Measurements from ENCODE around the gene MYO15A.

Gene MYO15A

GRCh38 chr17:18119166-18119745 is 10.7 kb downstream of the MYO15A start:
- H3K79me2 ChIP-seq (ENCODE audit: low read length), result no peaks in the 10 kb centered on the region
- no peaks in the 10 kb centered on the region for H3K27me3 ChIP-seq (replicated peaks; ENCODE audit: insufficient read depth, low read length)
- H2AFZ ChIP-seq (ENCODE audit: low read length), result no peak overlapping the region
- H3K9me3 ChIP-seq (replicated peaks; ENCODE audit: insufficient read depth, low read length), result no peaks in the 10 kb centered on the region
- H3K4me1 ChIP-seq (ENCODE audit: low read length), result no peaks in the 10 kb centered on the region
- no peaks in the 10 kb centered on the region for H3K9me2 ChIP-seq (replicated peaks; ENCODE audit: insufficient read depth, low read length)
- no peak overlapping the region for H3K4me2 ChIP-seq (ENCODE audit: low read depth, low read length)
- H3K4me3 ChIP-seq (ENCODE audit: low read length), result no peak overlapping the region
- no peaks in the 10 kb centered on the region for H3F3A ChIP-seq (ENCODE audit: insufficient read depth, low read length)
- no peak for TF ChIP-seq CTCF (IDR thresholded peaks at IDR 0.05; ENCODE audit: low read length)
- no peak for TF ChIP-seq EZH2phosphoT487 (IDR thresholded peaks at IDR 0.05; ENCODE audit: low read length)
- TF ChIP-seq EZH2 (optimal IDR thresholded peaks at IDR 0.05; ENCODE audit: low read depth, low read length), result no peak
- H3K9ac ChIP-seq (ENCODE audit: low read length), result no peak overlapping the region
- H3K36me3 ChIP-seq (replicated peaks; ENCODE audit: insufficient read depth, low read length), result no peaks in the 10 kb centered on the region
- no peak for DNase-seq
- H3K27ac ChIP-seq (ENCODE audit: low read length), result no peak overlapping the region
- 0 out of 2 replicates have a peak, but pooled peaks cover 3% of the 10 kb centered on the region for H4K20me1 ChIP-seq (ENCODE audit: insufficient read depth, low read length)

DNA sequence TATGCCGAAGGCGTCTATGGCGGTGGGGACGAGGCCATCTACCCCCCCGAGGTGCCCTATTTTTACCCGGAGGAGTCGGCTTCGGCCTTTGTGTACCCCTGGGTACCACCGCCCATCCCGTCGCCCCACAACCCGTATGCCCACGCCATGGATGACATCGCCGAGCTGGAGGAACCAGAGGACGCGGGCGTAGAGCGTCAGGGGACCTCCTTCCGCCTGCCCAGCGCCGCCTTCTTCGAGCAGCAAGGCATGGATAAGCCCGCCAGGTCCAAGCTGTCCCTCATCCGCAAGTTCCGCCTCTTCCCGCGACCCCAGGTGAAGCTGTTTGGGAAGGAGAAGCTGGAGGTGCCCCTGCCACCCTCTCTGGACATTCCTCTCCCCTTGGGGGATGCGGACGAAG is 11.4 kb downstream of the MYO15A start:
- Histone ChIP-seq H3K4me2 (ENCODE audit: low read depth, low read length) (no peak overlapping the region), H3K4me1 (ENCODE audit: low read length) (no peaks in the 10 kb centered on the region), H3K9me2 (replicated peaks; ENCODE audit: insufficient read depth, low read length) (no peaks in the 10 kb centered on the region), H3K27me3 (replicated peaks; ENCODE audit: insufficient read depth, low read length) (no peaks in the 10 kb centered on the region), H3K79me2 (ENCODE audit: low read length) (no peaks in the 10 kb centered on the region), H3K4me3 (ENCODE audit: low read length) (no peak overlapping the region), H3K9me3 (replicated peaks; ENCODE audit: insufficient read depth, low read length) (no peaks in the 10 kb centered on the region), H2AFZ (ENCODE audit: low read length) (no peak overlapping the region), H4K20me1 (ENCODE audit: insufficient read depth, low read length) (0 out of 2 replicates have a peak, but pooled peaks cover 3% of the 10 kb centered on the region), H3K36me3 (replicated peaks; ENCODE audit: insufficient read depth, low read length) (no peaks in the 10 kb centered on the region), H3K27ac (ENCODE audit: low read length) (no peak overlapping the region), H3F3A (ENCODE audit: insufficient read depth, low read length) (no peaks in the 10 kb centered on the region), H3K9ac (ENCODE audit: low read length) (no peak overlapping the region)
- no peak for DNase-seq
- no peak for TF ChIP-seq EZH2 (optimal IDR thresholded peaks at IDR 0.05; ENCODE audit: low read depth, low read length)

DNA sequence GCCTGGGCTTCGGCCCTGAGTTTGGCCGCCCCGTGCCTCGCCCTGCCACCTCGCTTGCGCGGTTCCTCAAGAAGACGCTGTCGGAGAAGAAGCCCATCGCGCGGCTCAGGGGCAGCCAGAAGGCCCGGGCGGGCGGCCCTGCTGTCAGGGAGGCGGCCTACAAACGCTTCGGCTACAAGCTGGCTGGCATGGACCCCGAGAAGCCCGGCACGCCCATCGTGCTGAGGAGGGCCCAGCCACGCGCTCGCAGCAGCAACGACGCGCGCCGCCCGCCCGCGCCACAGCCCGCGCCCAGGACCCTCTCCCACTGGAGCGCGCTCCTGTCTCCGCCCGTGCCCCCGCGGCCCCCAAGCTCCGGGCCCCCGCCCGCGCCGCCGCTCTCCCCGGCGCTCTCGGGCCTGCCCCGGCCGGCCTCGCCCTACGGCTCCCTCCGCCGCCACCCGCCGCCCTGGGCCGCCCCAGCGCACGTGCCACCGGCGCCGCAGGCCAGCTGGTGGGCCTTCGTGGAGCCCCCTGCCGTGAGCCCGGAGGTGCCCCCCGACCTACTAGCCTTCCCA is 12.0 kb downstream of the MYO15A start:
- Histone ChIP-seq H4K20me1 (ENCODE audit: insufficient read depth, low read length) (0 out of 2 replicates have a peak, but pooled peaks cover 3% of the 10 kb centered on the region), H3K27me3 (replicated peaks; ENCODE audit: insufficient read depth, low read length) (no peaks in the 10 kb centered on the region), H3F3A (ENCODE audit: insufficient read depth, low read length) (no peaks in the 10 kb centered on the region), H3K4me2 (ENCODE audit: low read depth, low read length) (no peak overlapping the region), H3K36me3 (replicated peaks; ENCODE audit: insufficient read depth, low read length) (no peaks in the 10 kb centered on the region), H3K9me3 (replicated peaks; ENCODE audit: insufficient read depth, low read length) (no peaks in the 10 kb centered on the region), H3K4me1 (ENCODE audit: low read length) (no peaks in the 10 kb centered on the region), H3K4me3 (ENCODE audit: low read length) (no peak overlapping the region), H3K79me2 (ENCODE audit: low read length) (no peaks in the 10 kb centered on the region), H3K9me2 (replicated peaks; ENCODE audit: insufficient read depth, low read length) (no peaks in the 10 kb centered on the region), H2AFZ (ENCODE audit: low read length) (no peak overlapping the region), H3K9ac (ENCODE audit: low read length) (no peak overlapping the region), H3K27ac (ENCODE audit: low read length) (no peak overlapping the region)
- no peak for DNase-seq
- TF ChIP-seq EZH2 (optimal IDR thresholded peaks at IDR 0.05; ENCODE audit: low read depth, low read length), result no peak
- no peak for TF ChIP-seq EZH2phosphoT487 (IDR thresholded peaks at IDR 0.05; ENCODE audit: low read length)
- no peak for TF ChIP-seq CTCF (IDR thresholded peaks at IDR 0.05; ENCODE audit: low read length)
